ENCODE data around the gene KLF6. TPM values are rescaled to one million over a fixed set of nuclear protein-coding genes. Genes with fewer than 3 reads are reported as not detected.
A peak's percentile ranks its signal among the peaks of the same experiment; 100 is the strongest.

Gene KLF6
- total and polyA plus RNA-seq, 2 experiments from 2014 or later: 19.6 to 35.4 TPM

- Histone ChIP-seq H3F3A (replicated peaks; ENCODE audit: low read depth) (no peaks in the 10 kb centered on the region), H3K36me3 (ENCODE audit: insufficient read depth) (no peaks in the 10 kb centered on the region), H4K20me1 (replicated peaks; ENCODE audit: insufficient read depth) (no peaks in the 10 kb centered on the region), H3K9me2 (ENCODE audit: insufficient read depth) (peaks cover 3% of the 10 kb centered on the region; the same call in 1 of the 2 replicates), H3K79me2 (replicated peaks; ENCODE audit: insufficient read depth) (no peaks in the 10 kb centered on the region), H2AFZ (peak overlapping the region; percentile 74), H3K4me2 (no peak overlapping the region), H3K4me3 (no peak overlapping the region), H3K27ac (ENCODE audit: low read depth) (no peak overlapping the region), H3K27me3 (ENCODE audit: insufficient read depth) (no peaks in the 10 kb centered on the region), H3K4me1 (ENCODE audit: insufficient read depth) (peaks cover 10% of the 10 kb centered on the region)
- H3K4me3 Mint-ChIP-seq: no peak overlapping the region
- peak overlapping the region; percentile 79 for H3K27ac Mint-ChIP-seq
- no peaks in the 10 kb centered on the region for H3K9me3 Mint-ChIP-seq
- H3K27me3 Mint-ChIP-seq (ENCODE audit: insufficient read depth, low read depth, poor library complexity): peaks cover 1% of the 10 kb centered on the region
- no peak for DNase-seq (ENCODE audit: low spot score)
- H3K4me1 Mint-ChIP-seq: peaks cover 34% of the 10 kb centered on the region
- no peaks in the 10 kb centered on the region for H3K36me3 Mint-ChIP-seq (ENCODE audit: low read depth)
- peak; percentile 52 for ATAC-seq
- TF ChIP-seq ZNF114 (CRISPR knock-in tag; IDR thresholded peaks at IDR 0.05) (no peak), EZH2phosphoT487 (IDR thresholded peaks at IDR 0.05; ENCODE audit: unreplicated experiment) (no peak), EZH2 (IDR thresholded peaks at IDR 0.05; ENCODE audit: low read depth, unreplicated experiment) (no peak), NANOG (IDR thresholded peaks at IDR 0.05; ENCODE audit: borderline replicate concordance) (no peak), JUNB (IDR thresholded peaks at IDR 0.05; ENCODE audit: unreplicated experiment) (no peak), STAT1 (IDR thresholded peaks at IDR 0.05; ENCODE audit: unreplicated experiment) (no peak), ETS1 (IDR thresholded peaks at IDR 0.05) (no peak), ZNF462 (CRISPR knock-in tag; IDR thresholded peaks at IDR 0.05) (no peak), CTCF (conservative IDR thresholded peaks at IDR 0.05; ENCODE audit: low read depth in 2 of 2) (no peak), REST (IDR thresholded peaks at IDR 0.05; ENCODE audit: unreplicated experiment) (no peak)
These were observed 20.9 kb upstream of the KLF6 start for GRCh38 chr10:3805791-3806461.
